ENCODE results near the gene ITPR1. TPM values are rescaled to one million over a fixed set of nuclear protein-coding genes. Genes with fewer than 3 reads are reported as not detected.
A peak's percentile ranks its signal among the peaks of the same experiment; 100 is the strongest.

Gene ITPR1
- total RNA-seq, 1 donor from 2014 or later: 11.2 TPM

- H3K27ac Mint-ChIP-seq: no peak overlapping the region
- TF ChIP-seq CTCF (IDR thresholded peaks at IDR 0.05; ENCODE audit: unreplicated experiment): no peak
- peaks cover 1% of the 10 kb centered on the region for H3K36me3 Mint-ChIP-seq (ENCODE audit: insufficient read depth)
- no peak overlapping the region for H3K4me3 Mint-ChIP-seq (ENCODE audit: low read depth)
- DNase-seq (ENCODE audit: low spot score, unreplicated experiment): no peak
- H3K9me3 Mint-ChIP-seq (ENCODE audit: low read depth): peaks cover 4% of the 10 kb centered on the region
- H3K4me1 Mint-ChIP-seq (ENCODE audit: low read depth): peaks cover 10% of the 10 kb centered on the region
- peaks cover 4% of the 10 kb centered on the region for H3K27me3 Mint-ChIP-seq
Measured at GRCh38 chr3:4532535-4533112, 39.5 kb downstream of the ITPR1 start.

GRCh38 chr3:4533489-4534443, 40.6 kb downstream of the ITPR1 start:
- peaks cover 9% of the 10 kb centered on the region for H3K9me3 Mint-ChIP-seq (ENCODE audit: low read depth)
- TF ChIP-seq CTCF (IDR thresholded peaks at IDR 0.05; ENCODE audit: unreplicated experiment): no peak
- H3K4me3 Mint-ChIP-seq (ENCODE audit: low read depth): no peak overlapping the region
- peaks cover 8% of the 10 kb centered on the region for H3K4me1 Mint-ChIP-seq (ENCODE audit: low read depth)
- H3K36me3 Mint-ChIP-seq (ENCODE audit: insufficient read depth): peaks cover 1% of the 10 kb centered on the region
- H3K27ac Mint-ChIP-seq: peak overlapping the region; percentile 69
- peaks cover 4% of the 10 kb centered on the region for H3K27me3 Mint-ChIP-seq
- no peak for DNase-seq (ENCODE audit: low spot score, unreplicated experiment)

GRCh38 chr3:4534906-4535305, 41.8 kb downstream of the ITPR1 start:
- Mint-ChIP-seq H3K27ac (no peak overlapping the region), H3K9me3 (ENCODE audit: low read depth) (peaks cover 14% of the 10 kb centered on the region), H3K4me3 (ENCODE audit: low read depth) (no peak overlapping the region), H3K4me1 (ENCODE audit: low read depth) (peaks cover 8% of the 10 kb centered on the region), H3K27me3 (peaks cover 4% of the 10 kb centered on the region), H3K36me3 (ENCODE audit: insufficient read depth) (peaks cover 1% of the 10 kb centered on the region)
- no peak for TF ChIP-seq CTCF (IDR thresholded peaks at IDR 0.05; ENCODE audit: unreplicated experiment)
- no peak for DNase-seq (ENCODE audit: low spot score, unreplicated experiment)

GRCh38 chr3:4536260-4536659, 43.1 kb downstream of the ITPR1 start:
- TF ChIP-seq CTCF (IDR thresholded peaks at IDR 0.05; ENCODE audit: unreplicated experiment): no peak
- H3K9me3 Mint-ChIP-seq (ENCODE audit: low read depth): peaks cover 14% of the 10 kb centered on the region
- H3K4me3 Mint-ChIP-seq (ENCODE audit: low read depth): no peak overlapping the region
- peaks cover 4% of the 10 kb centered on the region for H3K27me3 Mint-ChIP-seq
- no peak for DNase-seq (ENCODE audit: low spot score, unreplicated experiment)
- H3K27ac Mint-ChIP-seq: no peak overlapping the region
- H3K4me1 Mint-ChIP-seq (ENCODE audit: low read depth): peaks cover 8% of the 10 kb centered on the region
- peaks cover 1% of the 10 kb centered on the region for H3K36me3 Mint-ChIP-seq (ENCODE audit: insufficient read depth)

- no peak overlapping the region for H3K27ac Mint-ChIP-seq
Measured at GRCh38 chr3:4540267-4540666, 47.1 kb downstream of the ITPR1 start.

More at GRCh38 chr3:4540267-4540666, 47.1 kb downstream of the ITPR1 start:
- Mint-ChIP-seq H3K4me3 (ENCODE audit: low read depth) (no peak overlapping the region), H3K4me1 (ENCODE audit: low read depth) (peaks cover 4% of the 10 kb centered on the region), H3K27me3 (no peaks in the 10 kb centered on the region), H3K9me3 (ENCODE audit: low read depth) (peaks cover 17% of the 10 kb centered on the region), H3K36me3 (ENCODE audit: insufficient read depth) (peaks cover 1% of the 10 kb centered on the region)
- DNase-seq (ENCODE audit: low spot score, unreplicated experiment): no peak
- TF ChIP-seq CTCF (IDR thresholded peaks at IDR 0.05; ENCODE audit: unreplicated experiment): no peak
